ENCODE measurements around the gene PCP4. TPM values are rescaled to one million over a fixed set of nuclear protein-coding genes. Genes with fewer than 3 reads are reported as not detected.

PCP4 gene
- total and polyA plus RNA-seq, 9 of the 15 experiments (the other 6 are each of a cell fraction or from before 2014, with no cell fraction given) = not detected

- peak in 1 of 4 experiments; percentile 14 for DNase-seq (ENCODE audit: extremely low read depth in 1 of 4, low spot score in 3 of 4)
- Histone ChIP-seq H3K27me3 (ENCODE audit: control insufficient read depth in 2 of 2, insufficient read depth in 2 of 2, low read length in 2 of 2) (peaks cover 0 to 4% of the 10 kb centered on the region in 2 experiments; a peak in 1 of 5 replicates), H3K9ac (ENCODE audit: insufficient read depth in 1 of 2, low read depth in 2 of 2, low read length in 2 of 2) (no peak overlapping the region), H3K27ac (ENCODE audit: extremely low read depth, low read depth, low read length) (no peak overlapping the region), H4K20me1 (replicated peaks; ENCODE audit: control insufficient read depth, insufficient read depth, low read length) (no peaks in the 10 kb centered on the region), H3K9me1 (ENCODE audit: control insufficient read depth, insufficient read depth, low read length) (no peaks in the 10 kb centered on the region), H3K36me3 (ENCODE audit: control insufficient read depth, insufficient read depth, low read length) (no peaks in the 10 kb centered on the region), H3K9me3 (replicated peaks; ENCODE audit: control insufficient read depth, insufficient read depth, low read depth, low read length) (no peaks in the 10 kb centered on the region), H3K4me3 (no peak overlapping the region), H3K4me2 (ENCODE audit: insufficient read depth, low read length) (no peak overlapping the region), H3K79me2 (ENCODE audit: control insufficient read depth, insufficient read depth, low read length) (no peaks in the 10 kb centered on the region), H2AFZ (ENCODE audit: low read depth, low read length) (no peak overlapping the region), H3K4me1 (replicated peaks in 1 of 2; ENCODE audit: control insufficient read depth in 2 of 2, insufficient read depth in 2 of 2, low read length in 2 of 2) (no peaks in the 10 kb centered on the region)
- POLR2A ChIA-PET = no interaction called here
- in situ Hi-C loops (cut with MboI) = no loop called here
- no peak for TF ChIP-seq MYC (IDR thresholded peaks at IDR 0.05; ENCODE audit: low read depth, low read length)
- no peak for TF ChIP-seq MYC (CRISPR knock-in tag; IDR thresholded peaks at IDR 0.05; ENCODE audit: borderline replicate concordance, low read depth)
- TF ChIP-seq RAD21 (CRISPR knock-in tag; conservative IDR thresholded peaks at IDR 0.05 in 1 of 2, IDR thresholded peaks at IDR 0.05 in 1 of 2) = peak in 1 of 2 experiments; percentile 20; a peak in 1 of 4 replicates
- no peak for TF ChIP-seq ZNF384 (IDR thresholded peaks at IDR 0.05; ENCODE audit: low read depth, low read length)
- peak in 2 of 3 experiments; percentile 35 to 39; a peak in 3 of 6 replicates for TF ChIP-seq CTCF (IDR thresholded peaks at IDR 0.05 in 2 of 3, conservative IDR thresholded peaks at IDR 0.05 in 1 of 3; ENCODE audit: insufficient read depth in 2 of 3, low read depth in 1 of 3, low read length in 3 of 3)
- TF ChIP-seq CBFB (CRISPR knock-in tag; IDR thresholded peaks at IDR 0.05) = no peak
- CTCF ChIA-PET (ENCODE audit: low intra/inter-chr PET ratio) = interaction anchor here (1.1 kb wide), 1 partner anchor 394 kb away, joined by 3 read pairs; no protein-coding TSS in a partner anchor
- intact Hi-C loops (cut with micrococcal nuclease) = no loop called here
- no peak for FAIRE-seq
- under 1% methylated on average over 10 of the region's 10 CpGs for WGBS (ENCODE audit: insufficient coverage, low coverage, missing lambda C conversion rate)
- peak; percentile 47 for ATAC-seq
- BruUV-seq (replicated peaks) = no TSS peak
Measured at GRCh38 chr21:39911286-39912199, 44.3 kb downstream of the PCP4 start.

Measured in K562 (cell line).